CD4-positive, CD25-positive, alpha-beta regulatory T cell (primary cell): ENCODE results near the gene SUPT5H. TPM values are rescaled to one million over a fixed set of nuclear protein-coding genes. Genes with fewer than 3 reads are reported as not detected.

Experiments used
- ATAC-seq, 2 donors: fragments of 150-1000 bp; cut with Tn5 transposase; one replicate each; pipeline ENCODE4 v1.10.0; 2021; ENCODE audit warnings: low read depth in 2 of 2, moderate number of reproducible peaks in 2 of 2, moderate library complexity in 1 of 2
- DNase-seq, 3 donors: peaks; one replicate each; pipeline versions ENCODE4 v3.0.0 to v3.0.0-alpha.2; 2012 to 2022; ENCODE audit warnings: mixed read lengths in 1 of 3
- H3K27ac ChIP-seq: one replicate; pipeline ENCODE4 v1.7.0; 2013; ENCODE audit warnings: mild to moderate bottlenecking, low read length; ENCODE audit not compliant: insufficient read depth, poor library complexity, severe bottlenecking
- H3K27me3 ChIP-seq: one replicate; pipeline ENCODE4 v1.7.0; 2013; ENCODE audit warnings: low read length; ENCODE audit not compliant: control insufficient read depth, insufficient read depth
- H3K36me3 ChIP-seq: one replicate; pipeline ENCODE4 v1.7.0; 2013; ENCODE audit warnings: mild to moderate bottlenecking, low read length, moderate library complexity; ENCODE audit not compliant: control insufficient read depth, insufficient read depth
- H3K4me1 ChIP-seq: 2 replicates; pipeline ENCODE4 v1.7.0; 2013; ENCODE audit warnings: mild to moderate bottlenecking, low read length; ENCODE audit not compliant: insufficient read depth, control insufficient read depth, poor library complexity, severe bottlenecking
- H3K4me3 ChIP-seq: one replicate; pipeline ENCODE4 v1.7.0; 2013; ENCODE audit warnings: low read depth, mild to moderate bottlenecking, low read length, moderate library complexity
- H3K9me3 ChIP-seq, 2 experiments: 1 replicate in 1 of 2; 2 replicates in 1 of 2; pipeline ENCODE4 v1.7.0; 2013; ENCODE audit warnings: low read length in 2 of 2, mild to moderate bottlenecking in 1 of 2, moderate library complexity in 1 of 2; ENCODE audit not compliant: control insufficient read depth in 2 of 2
- H3K27ac Mint-ChIP-seq, 3 donors: one replicate each; pipeline ENCODE4 v1.8.0; 2020 to 2022; ENCODE audit warnings: mild to moderate bottlenecking in 3 of 3, mixed read lengths in 3 of 3, moderate library complexity in 2 of 3
- H3K27me3 Mint-ChIP-seq: one replicate; pipeline ENCODE4 v1.8.0; 2022; ENCODE audit warnings: mild to moderate bottlenecking, mixed read lengths
- H3K36me3 Mint-ChIP-seq: one replicate; pipeline ENCODE4 v1.8.0; 2020; ENCODE audit warnings: mixed read lengths
- H3K4me1 Mint-ChIP-seq, 4 donors: one replicate each; pipeline ENCODE4 v1.8.0; 2020 to 2022; ENCODE audit warnings: mixed read lengths in 4 of 4, mild to moderate bottlenecking in 1 of 4
- H3K4me3 Mint-ChIP-seq, 4 donors: one replicate each; pipeline ENCODE4 v1.8.0; 2020 to 2022; ENCODE audit warnings: mild to moderate bottlenecking in 4 of 4, mixed read lengths in 4 of 4, moderate library complexity in 3 of 4
- H3K9me3 Mint-ChIP-seq, 7 donors: one replicate each; pipeline ENCODE4 v1.8.0; 2020 to 2022; ENCODE audit warnings: mixed read lengths in 7 of 7, mild to moderate bottlenecking in 3 of 7, moderate library complexity in 2 of 7
- polyA plus RNA-seq, 4 donors: library from polyadenylated mRNA; unstranded; fragments of 300-500 nt; fragmentation: Illumina TruSeq; gene quantifications; one replicate each; pipeline ENCODE4 v1.2.3, GENCODE V29; 2021
- total RNA-seq: library from RNA; stranded (reverse); gene quantifications from one replicate; pipeline ENCODE4 v1.2.3, GENCODE V29; 2022

SUPT5H gene
- total RNA-seq (322 TPM), polyA plus RNA-seq (10 to 100 TPM; 75.1 to 83.9 (median 82.8) TPM)

DNA sequence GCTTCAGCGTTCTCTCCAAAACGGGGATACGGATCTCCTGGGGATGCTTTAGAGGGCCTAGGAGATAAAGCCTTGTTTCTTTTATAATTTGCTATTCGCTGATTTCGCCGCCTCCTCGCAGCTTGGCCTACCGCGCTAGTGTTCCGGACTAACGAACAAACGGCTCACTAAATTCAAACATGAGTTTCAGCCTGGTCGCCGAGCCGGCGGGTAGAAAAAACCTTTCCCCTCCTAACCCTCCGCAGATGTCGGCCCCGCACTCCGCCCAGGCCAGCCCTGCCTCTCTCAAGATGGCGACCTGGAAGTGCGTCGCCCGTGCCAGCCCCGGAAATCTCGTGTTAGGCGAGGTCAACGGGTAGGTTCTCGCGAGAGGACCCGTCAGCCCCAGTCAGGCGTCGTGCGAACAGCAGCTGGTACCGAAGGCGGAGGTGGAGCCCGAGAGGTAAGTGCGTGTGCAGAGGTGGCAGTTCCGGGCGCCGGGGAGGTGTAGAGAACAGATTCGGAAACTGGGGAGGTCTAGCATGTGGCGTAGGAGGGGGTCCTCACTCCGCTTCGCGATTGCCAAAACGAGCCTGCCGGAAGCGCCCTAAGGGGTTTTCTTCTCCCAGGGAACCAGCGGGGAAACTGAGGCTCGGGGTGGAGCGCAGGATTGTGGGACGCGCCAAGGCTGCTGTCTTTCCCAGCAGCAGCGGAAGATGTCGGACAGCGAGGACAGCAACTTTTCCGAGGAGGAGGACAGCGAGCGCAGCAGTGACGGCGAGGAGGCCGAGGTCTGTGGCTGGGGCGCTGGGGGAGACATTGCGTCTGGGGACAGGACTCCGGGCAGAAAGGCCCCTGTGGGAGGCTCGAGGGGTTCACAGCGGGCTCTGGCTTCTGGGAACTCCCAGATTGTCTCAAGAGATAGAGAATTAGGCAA, at the start of gene SUPT5H:
SUPT5H (plus strand) TSS at position 387 of the 916 bp plus-strand sequence; CDS start at position 696, 309 bp downstream.
- no peaks in the 10 kb centered on the region for H3K9me3 ChIP-seq
- Mint-ChIP-seq H3K27me3 (no peaks in the 10 kb centered on the region), H3K27ac (peak within 1 kb of the TSS; percentile 99 to 100 (median 100)), H3K4me1 (peaks cover 23 to 61% (median 40%) of the 10 kb centered on the region in 4 donors), H3K4me3 (peak within 1 kb of the TSS; percentile 96 to 100 (median 98)), H3K9me3 (peaks cover 0 to 2% (median 0%) of the 10 kb centered on the region in 7 donors), H3K36me3 (peaks cover 26% of the 10 kb centered on the region)
- H3K4me3 ChIP-seq, result peak within 1 kb of the TSS; percentile 99
- H3K36me3 ChIP-seq, result peaks cover 10% of the 10 kb centered on the region
- peaks cover 47% of the 10 kb centered on the region for H3K4me1 ChIP-seq
- DNase-seq, result peak; percentile 98 to 100 (median 98)
- H3K27me3 ChIP-seq, result no peaks in the 10 kb centered on the region
- ATAC-seq, result peak; percentile 96 to 98
- peak within 1 kb of the TSS; percentile 95 for H3K27ac ChIP-seq

DNA sequence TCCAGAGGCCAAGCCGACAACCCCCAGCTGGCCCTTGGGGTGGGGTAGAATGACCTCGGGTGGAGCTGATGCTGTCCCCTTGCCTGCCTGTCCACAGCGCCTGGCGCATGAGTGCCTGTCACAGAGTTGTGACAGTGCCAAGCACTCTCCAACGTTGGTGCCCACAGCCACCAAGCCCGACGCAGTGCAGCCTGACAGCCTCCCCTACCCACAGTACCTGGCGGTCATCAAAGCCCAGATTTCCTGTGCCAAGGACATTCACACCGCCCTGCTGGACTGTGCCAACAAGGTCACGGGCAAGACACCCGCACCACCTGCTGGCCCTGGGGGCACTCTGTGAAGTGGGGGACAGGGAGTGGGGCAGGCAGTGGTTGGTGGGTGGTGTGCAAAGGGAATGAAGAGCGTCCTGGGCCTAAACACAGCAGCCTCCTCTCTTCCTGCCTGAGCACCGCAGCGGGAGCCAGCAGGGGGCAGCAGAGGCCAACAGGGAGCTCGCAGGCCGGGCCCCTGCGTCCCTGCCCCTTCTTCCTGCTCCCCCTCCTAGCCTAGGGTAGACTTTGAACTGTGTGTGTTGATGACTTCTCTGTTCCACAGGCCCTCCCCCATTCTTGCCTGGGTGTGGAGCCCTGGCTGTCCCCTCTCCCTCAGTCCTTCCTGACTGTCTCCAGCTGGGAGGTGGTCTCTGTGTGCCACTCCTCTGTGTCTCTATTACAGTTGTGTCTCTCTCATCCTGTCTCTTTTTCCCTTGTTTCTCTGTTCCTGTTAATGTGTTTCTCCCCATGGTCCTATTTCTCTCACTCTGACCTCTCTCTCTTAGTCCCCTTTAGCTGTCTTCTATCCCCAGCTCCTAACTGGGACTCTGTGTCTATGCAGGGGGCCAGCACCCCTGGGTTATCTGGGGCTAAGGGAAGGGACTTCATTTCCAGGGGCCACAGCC, 47.8 kb upstream of the SUPT5H start:
- ATAC-seq, result peak; percentile 56 to 57
- Mint-ChIP-seq H3K4me1 (peaks cover 8 to 69% (median 40%) of the 10 kb centered on the region in 4 donors), H3K9me3 (no peaks in the 10 kb centered on the region), H3K27me3 (peaks cover 8% of the 10 kb centered on the region), H3K4me3 (peak overlapping the region; percentile 75 to 94 (median 78)), H3K27ac (peak overlapping the region; percentile 95 to 98 (median 98)), H3K36me3 (peaks cover 23% of the 10 kb centered on the region)
- Histone ChIP-seq H3K4me1 (peaks cover 48% of the 10 kb centered on the region), H3K27me3 (no peaks in the 10 kb centered on the region), H3K36me3 (peaks cover 22% of the 10 kb centered on the region), H3K27ac (peak overlapping the region; percentile 83), H3K9me3 (no peaks in the 10 kb centered on the region), H3K4me3 (peak overlapping the region; percentile 61)
- peak; percentile 84 to 94 (median 92) for DNase-seq

DNA sequence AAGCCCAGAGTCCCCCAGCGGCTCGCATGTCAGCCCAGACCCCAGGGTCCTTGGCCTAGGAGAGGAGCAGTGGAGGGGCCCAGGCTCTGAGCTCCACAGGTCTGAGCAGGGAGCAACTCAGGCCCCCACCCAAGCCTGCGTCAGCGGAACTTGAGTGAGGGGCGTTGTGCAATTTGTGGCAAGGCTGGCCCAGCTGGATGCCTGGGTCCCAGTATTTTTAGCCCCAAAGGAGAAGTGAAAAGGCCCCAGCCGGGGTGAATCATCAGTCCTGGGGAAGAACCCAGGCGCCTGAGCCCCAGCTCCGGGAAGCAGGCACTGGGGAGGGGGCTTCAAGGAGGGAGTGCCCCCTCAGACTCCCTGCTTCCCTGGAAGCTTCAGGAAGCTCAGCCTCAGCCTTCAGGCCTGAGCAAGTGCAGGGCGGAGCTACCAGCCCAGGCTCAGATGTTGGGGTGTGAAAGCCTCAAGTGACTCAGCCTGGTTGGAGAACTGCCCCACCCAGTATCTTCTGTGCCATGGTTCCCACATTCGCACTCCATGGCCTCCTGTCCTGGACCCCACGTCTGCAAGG, 47.0 kb upstream of the SUPT5H start:
- H3K36me3 ChIP-seq, result peaks cover 21% of the 10 kb centered on the region
- no peaks in the 10 kb centered on the region for H3K9me3 ChIP-seq
- Mint-ChIP-seq H3K4me1 (peaks cover 8 to 70% (median 39%) of the 10 kb centered on the region in 4 donors), H3K4me3 (peak overlapping the region in 3 of 4 donors; percentile 76 to 94 (median 79)), H3K27me3 (peaks cover 8% of the 10 kb centered on the region), H3K9me3 (no peaks in the 10 kb centered on the region), H3K36me3 (peaks cover 21% of the 10 kb centered on the region), H3K27ac (peak overlapping the region; percentile 95 to 98 (median 98))
- ATAC-seq (no peak), DNase-seq (peak in 1 of 3 donors; percentile 75)
- no peak overlapping the region for H3K4me3 ChIP-seq
- peak overlapping the region; percentile 83 for H3K27ac ChIP-seq
- peaks cover 56% of the 10 kb centered on the region for H3K4me1 ChIP-seq
- no peaks in the 10 kb centered on the region for H3K27me3 ChIP-seq

DNA sequence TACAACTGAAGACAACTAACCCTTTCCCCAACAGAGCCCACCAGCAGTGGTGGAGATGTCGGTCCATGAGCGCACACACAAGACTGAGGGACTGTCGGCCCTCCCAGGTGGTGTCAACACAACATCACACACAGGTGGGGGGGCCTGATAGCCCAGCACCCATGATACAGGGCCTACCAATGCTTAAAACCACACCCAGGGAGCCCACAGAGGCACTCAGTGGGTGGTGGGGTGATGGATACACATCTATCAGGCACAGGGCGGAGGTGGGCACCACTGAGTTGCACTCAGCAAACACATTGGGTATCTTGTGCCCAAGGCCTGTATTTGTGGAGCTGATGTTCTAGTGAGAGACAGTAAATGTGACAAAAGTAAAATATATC, 45.7 kb upstream of the SUPT5H start:
- Mint-ChIP-seq H3K36me3 (peaks cover 14% of the 10 kb centered on the region), H3K27ac (peak overlapping the region; percentile 45 to 99 (median 93)), H3K9me3 (no peaks in the 10 kb centered on the region), H3K4me3 (peak overlapping the region in 2 of 4 donors; percentile 26 to 83), H3K27me3 (peaks cover 8% of the 10 kb centered on the region), H3K4me1 (peaks cover 8 to 73% (median 39%) of the 10 kb centered on the region in 4 donors)
- peak overlapping the region; percentile 18 for H3K27ac ChIP-seq
- ATAC-seq, result no peak
- DNase-seq, result no peak
- peaks cover 67% of the 10 kb centered on the region for H3K4me1 ChIP-seq
- no peaks in the 10 kb centered on the region for H3K9me3 ChIP-seq
- no peaks in the 10 kb centered on the region for H3K27me3 ChIP-seq
- peaks cover 11% of the 10 kb centered on the region for H3K36me3 ChIP-seq
- H3K4me3 ChIP-seq, result no peak overlapping the region

DNA sequence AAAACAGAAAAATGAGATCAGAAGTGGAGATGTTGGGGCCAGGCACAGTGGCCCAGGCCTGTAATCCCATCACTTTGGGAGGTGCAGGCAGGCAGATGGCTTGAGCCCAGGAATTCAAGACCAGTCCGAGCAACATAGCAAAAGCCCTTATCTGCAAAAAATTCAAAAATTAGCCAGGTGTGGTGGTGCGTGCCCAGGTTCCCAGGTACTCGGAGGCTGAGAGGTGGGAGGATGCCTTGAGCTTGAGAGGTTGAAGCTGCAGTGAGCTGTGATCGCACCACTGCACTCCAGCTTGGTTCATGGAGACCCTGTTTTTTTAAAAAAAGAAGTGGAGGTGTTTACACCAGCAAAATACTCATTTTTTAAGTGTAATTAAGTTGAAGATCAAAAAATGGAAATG, 45.3 kb upstream of the SUPT5H start:
- H3K27ac ChIP-seq, result peak overlapping the region; percentile 100
- H3K4me3 ChIP-seq, result no peak overlapping the region
- DNase-seq, result no peak
- no peaks in the 10 kb centered on the region for H3K9me3 Mint-ChIP-seq
- ATAC-seq, result no peak
- peaks cover 12% of the 10 kb centered on the region for H3K36me3 Mint-ChIP-seq
- peaks cover 71% of the 10 kb centered on the region for H3K4me1 ChIP-seq
- H3K27me3 Mint-ChIP-seq, result peaks cover 8% of the 10 kb centered on the region
- H3K4me1 Mint-ChIP-seq, result peaks cover 8 to 76% (median 41%) of the 10 kb centered on the region in 4 donors
- H3K36me3 ChIP-seq, result peaks cover 7% of the 10 kb centered on the region
- peak overlapping the region; percentile 45 to 99 (median 93) for H3K27ac Mint-ChIP-seq
- H3K4me3 Mint-ChIP-seq, result peak overlapping the region in 1 of 4 donors; percentile 83
- no peaks in the 10 kb centered on the region for H3K9me3 ChIP-seq
- no peaks in the 10 kb centered on the region for H3K27me3 ChIP-seq

DNA sequence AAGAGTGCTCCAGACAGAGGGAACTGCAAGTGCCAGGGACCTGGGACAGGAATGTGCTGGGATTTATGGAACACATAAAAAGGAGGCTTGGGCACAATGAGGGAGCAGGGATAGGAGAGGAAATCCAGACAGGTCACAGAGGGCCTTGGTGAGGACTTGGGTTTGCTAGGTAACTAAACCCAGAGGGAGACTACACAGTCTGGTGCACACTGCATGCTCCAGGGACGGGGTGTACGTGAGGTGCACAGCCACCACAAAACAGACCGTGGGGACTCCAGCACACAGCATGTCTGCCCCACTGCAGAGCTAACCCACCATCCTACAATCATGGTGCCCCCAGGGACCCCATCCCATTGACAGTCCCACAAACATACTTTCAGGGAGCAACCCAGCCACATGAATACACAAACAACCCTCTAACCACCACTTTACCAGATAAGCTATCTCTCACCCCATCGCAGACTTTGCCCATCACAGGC, 44.3 kb upstream of the SUPT5H start:
- Histone ChIP-seq H3K27me3 (no peaks in the 10 kb centered on the region), H3K36me3 (peaks cover 3% of the 10 kb centered on the region), H3K4me3 (peak overlapping the region; percentile 49), H3K27ac (peak overlapping the region; percentile 100), H3K4me1 (peaks cover 82% of the 10 kb centered on the region), H3K9me3 (no peaks in the 10 kb centered on the region)
- Mint-ChIP-seq H3K36me3 (peaks cover 10% of the 10 kb centered on the region), H3K4me3 (peak overlapping the region; percentile 95 to 99 (median 96)), H3K9me3 (no peaks in the 10 kb centered on the region), H3K4me1 (peaks cover 8 to 79% (median 44%) of the 10 kb centered on the region in 4 donors), H3K27ac (peak overlapping the region; percentile 93 to 100 (median 99)), H3K27me3 (peaks cover 8% of the 10 kb centered on the region)
- DNase-seq (no peak), ATAC-seq (peak; percentile 0 to 1)
